ENCODE measurements around the gene GPRIN2.

Gene GPRIN2

GRCh38 chr10:46549171-46550075 lies 7.0 kb downstream of the GPRIN2 start:
- no peak for DNase-seq (ENCODE audit: low read depth in 4 of 4, low spot score in 1 of 4)

- DNase-seq (ENCODE audit: low read depth in 4 of 4, low spot score in 1 of 4), result no peak
These were observed 7.9 kb downstream of the GPRIN2 start for GRCh38 chr10:46548498-46549090.

- DNase-seq (ENCODE audit: low read depth in 4 of 4, low spot score in 1 of 4), result no peak
These were observed 8.6 kb downstream of the GPRIN2 start for GRCh38 chr10:46547541-46548497.

GRCh38 chr10:46546591-46547540 lies 9.6 kb downstream of the GPRIN2 start:
- no peak for DNase-seq (ENCODE audit: low read depth in 4 of 4, low spot score in 1 of 4)

GRCh38 chr10:46545861-46546590 lies 10.4 kb downstream of the GPRIN2 start:
- no peak for DNase-seq (ENCODE audit: low read depth in 4 of 4, low spot score in 1 of 4)

- no peak for DNase-seq (ENCODE audit: low read depth in 4 of 4, low spot score in 1 of 4)
These were observed 11.3 kb downstream of the GPRIN2 start for GRCh38 chr10:46544989-46545791.

GRCh38 chr10:46543466-46544377 lies 12.7 kb downstream of the GPRIN2 start:
- no peak for DNase-seq (ENCODE audit: low read depth in 4 of 4, low spot score in 1 of 4)

- DNase-seq (ENCODE audit: low read depth in 4 of 4, low spot score in 1 of 4), result no peak
These were observed 13.6 kb downstream of the GPRIN2 start for GRCh38 chr10:46542567-46543465.

GRCh38 chr10:46541735-46542566 lies 14.5 kb downstream of the GPRIN2 start:
- DNase-seq (ENCODE audit: low read depth in 4 of 4, low spot score in 1 of 4), result no peak

- DNase-seq (ENCODE audit: low read depth in 4 of 4, low spot score in 1 of 4), result no peak
These were observed 15.3 kb downstream of the GPRIN2 start for GRCh38 chr10:46541017-46541661.

GRCh38 chr10:46540412-46541016 lies 15.9 kb downstream of the GPRIN2 start:
- DNase-seq (ENCODE audit: low read depth in 4 of 4, low spot score in 1 of 4), result no peak

GRCh38 chr10:46539596-46540411 lies 16.7 kb downstream of the GPRIN2 start:
- DNase-seq (ENCODE audit: low read depth in 4 of 4, low spot score in 1 of 4), result no peak

GRCh38 chr10:46538717-46539426 lies 17.6 kb downstream of the GPRIN2 start:
- no peak for DNase-seq (ENCODE audit: low read depth in 4 of 4, low spot score in 1 of 4)

All from stimulated activated CD4-positive, alpha-beta T cell treated with anti-CD3 and anti-CD28 coated beads, Interleukin-1b, Interleukin-23, amount 100 ng/mL, for 24 hours (primary cell).